Measurements from ENCODE around the gene ATIC. TPM values are rescaled to one million over a fixed set of nuclear protein-coding genes. Genes with fewer than 3 reads are reported as not detected.

Gene ATIC
- total RNA-seq (10 to 100 TPM; 36.1 to 62.6 (median 47.0) TPM), polyA plus RNA-seq (100 to 1,000 TPM in 1 of 2 donors, 10 to 100 TPM in 1; 90.1 to 106 TPM)
- long read RNA-seq, donor 1, transcript ATIC-207 (16 exons, 2,187 nt): minor isoform, 9 of 70 reads
- long read RNA-seq, donor 1, transcript ATIC-201 (16 exons, 2,213 nt): major isoform, 40 of 70 reads
- long read RNA-seq, donor 1, partial matches to known transcripts: 15 of 70 reads
- long read RNA-seq, donor 1, other reads (novel, unspliced or antisense): 1 of 70 reads
- long read RNA-seq, donor 2, transcript ATIC-201 (16 exons, 2,213 nt): major isoform, 36 of 69 reads
- long read RNA-seq, donor 2, transcript ATIC-205 (15 exons, 2,275 nt): minor isoform, 10 of 69 reads
- long read RNA-seq, donor 2, partial matches to known transcripts: 16 of 69 reads
- long read RNA-seq, donor 2, other reads (novel, unspliced or antisense): 3 of 69 reads
- long read RNA-seq, donor 3, transcript ATIC-207 (16 exons, 2,187 nt): minor isoform, 15 of 197 reads
- long read RNA-seq, donor 3, transcript ATIC-201 (16 exons, 2,213 nt): major isoform, 134 of 197 reads
- long read RNA-seq, donor 3, transcript ATIC-205 (15 exons, 2,275 nt): minor isoform, 29 of 197 reads
- long read RNA-seq, donor 3, partial matches to known transcripts: 14 of 197 reads
- long read RNA-seq, donor 3, other reads (novel, unspliced or antisense): 5 of 197 reads

GRCh38 chr2:215311625-215312396 lies at the start of gene ATIC:
Gene ATIC (plus strand): TSS chr2:215312059. CDS start chr2:215312143, 84 bp downstream.
- H3K4me1 ChIP-seq: peaks cover 0 to 14% (median 8%) of the 10 kb centered on the region in 9 donors
- TF ChIP-seq CTCF (IDR thresholded peaks at IDR 0.05): peak in 5 of 9 donors; percentile 4 to 36 (median 17)
- ATAC-seq (peak; percentile 97 to 99 (median 99)), DNase-seq (peak; percentile 89 to 92)
- 0 to 1% methylated on average over 64 of the region's 64 CpGs for WGBS, 2 donors
- peak within 1 kb of the TSS in 9 of 10 donors; percentile 55 to 91 (median 79) for H3K27ac ChIP-seq
- H3K9me3 ChIP-seq: no peaks in the 10 kb centered on the region
- H3K36me3 ChIP-seq: peaks cover 0 to 10% (median 0%) of the 10 kb centered on the region in 9 donors
- intact Hi-C loops (cut with DNase I): no loop called here
- peak within 1 kb of the TSS; percentile 53 to 84 (median 62) for H3K4me3 ChIP-seq
- no peaks in the 10 kb centered on the region for H3K27me3 ChIP-seq

GRCh38 chr2:215262303-215262702 lies 49.6 kb upstream of the ATIC start:
- H3K36me3 ChIP-seq: no peaks in the 10 kb centered on the region
- no peak overlapping the region for H3K27ac ChIP-seq
- WGBS, 2 donors: 91 to 94% methylated on average over 1 of the region's 1 CpG
- H3K4me1 ChIP-seq: no peaks in the 10 kb centered on the region
- H3K4me3 ChIP-seq: no peak overlapping the region
- DNase-seq (no peak), ATAC-seq (no peak)
- no peaks in the 10 kb centered on the region for H3K27me3 ChIP-seq
- no peaks in the 10 kb centered on the region for H3K9me3 ChIP-seq
- TF ChIP-seq CTCF (IDR thresholded peaks at IDR 0.05): no peak
- intact Hi-C loops (cut with DNase I): loop anchor here in 2 of 10 donors (10.0 kb wide), 1 partner anchor 298 kb away; no protein-coding TSS in a partner anchor

GRCh38 chr2:215262741-215263362 lies 49.0 kb upstream of the ATIC start:
- Histone ChIP-seq H3K36me3 (no peaks in the 10 kb centered on the region), H3K4me1 (no peaks in the 10 kb centered on the region), H3K27me3 (no peaks in the 10 kb centered on the region), H3K9me3 (no peaks in the 10 kb centered on the region), H3K4me3 (no peak overlapping the region), H3K27ac (no peak overlapping the region)
- 67 to 77% methylated on average over 4 of the region's 4 CpGs for WGBS, 2 donors
- DNase-seq (no peak), ATAC-seq (no peak)
- no peak for TF ChIP-seq CTCF (IDR thresholded peaks at IDR 0.05)
- intact Hi-C loops (cut with DNase I): loop anchor here in 2 of 10 donors (10.0 kb wide), 1 partner anchor 298 kb away; no protein-coding TSS in a partner anchor
